Endodermal cell (in vitro differentiated cells): ENCODE measurements around the gene NUCB2. TPM values are rescaled to one million over a fixed set of nuclear protein-coding genes. Genes with fewer than 3 reads are reported as not detected.

Source experiments
- DNase-seq: peaks from one replicate; pipeline ENCODE4 v3.0.0-alpha.2; 2017
- H3K27ac ChIP-seq: 2 replicates; pipeline ENCODE4 v1.5.1; 2013; ENCODE audit warnings: mild to moderate bottlenecking, low read depth, low read length, moderate library complexity
- H3K27me3 ChIP-seq: 2 replicates; pipeline ENCODE4 v1.6.1; 2013; ENCODE audit warnings: mild to moderate bottlenecking, low read length, moderate library complexity; ENCODE audit not compliant: insufficient read depth, control insufficient read depth, poor library complexity, severe bottlenecking
- H3K36me3 ChIP-seq: 2 replicates; pipeline ENCODE4 v1.7.0; 2013; ENCODE audit warnings: mild to moderate bottlenecking, low read length, moderate library complexity; ENCODE audit not compliant: control insufficient read depth, insufficient read depth
- H3K4me1 ChIP-seq: one replicate; pipeline ENCODE4 v1.7.0; 2013; ENCODE audit warnings: low read length; ENCODE audit not compliant: control insufficient read depth, insufficient read depth
- H3K4me3 ChIP-seq: 2 replicates; pipeline ENCODE4 v1.5.1; 2013; ENCODE audit warnings: mild to moderate bottlenecking, low read length, moderate library complexity
- H3K9ac ChIP-seq: 2 replicates; pipeline ENCODE4 v1.6.1; 2013; ENCODE audit warnings: mild to moderate bottlenecking, low read length, moderate library complexity; ENCODE audit not compliant: poor library complexity, severe bottlenecking; ENCODE audit errors: extremely low read depth
- H3K9me3 ChIP-seq: 2 replicates; pipeline ENCODE4 v1.6.1; 2013; ENCODE audit warnings: mild to moderate bottlenecking, low read length, moderate library complexity; ENCODE audit not compliant: control insufficient read depth
- H3K27ac Mint-ChIP-seq: 2 replicates; pipeline ENCODE4 v1.8.0; 2020; ENCODE audit warnings: mixed read lengths
- H3K27me3 Mint-ChIP-seq: 2 replicates; pipeline ENCODE4 v1.8.0; 2021; ENCODE audit warnings: mild to moderate bottlenecking, mixed read lengths; ENCODE audit not compliant: insufficient read depth
- H3K36me3 Mint-ChIP-seq: 2 replicates; pipeline ENCODE4 v1.8.0; 2020; ENCODE audit warnings: low read depth, mixed read lengths
- H3K4me1 Mint-ChIP-seq: 2 replicates; pipeline ENCODE4 v1.8.0; 2020; ENCODE audit warnings: mixed read lengths
- H3K4me3 Mint-ChIP-seq: 2 replicates; pipeline ENCODE4 v1.8.0; 2020; ENCODE audit warnings: mild to moderate bottlenecking, moderate library complexity, mixed read lengths
- H3K9me3 Mint-ChIP-seq: 2 replicates; pipeline ENCODE4 v1.8.0; 2020; ENCODE audit warnings: mild to moderate bottlenecking, mixed read lengths
- CTCF ChIP-seq: fragments of 200-600 bp; sonication (generic); conservative IDR thresholded peaks from 2 replicates; pipeline ENCODE4 v1.5.0; 2021; ENCODE audit warnings: antibody characterized with exemption, mild to moderate bottlenecking
- WGBS, 2 experiments: methylation state at CpG; one replicate each; pipeline versions ENCODE4 v1.1.5 to v1.1.7; 2013; ENCODE audit warnings: missing lambda C conversion rate in 2 of 2, mixed read lengths in 1 of 2; ENCODE audit not compliant: insufficient coverage in 1 of 2, insufficient read length in 1 of 2; 5-methylcytosine and 5-hydroxymethylcytosine counted together
- total RNA-seq, 2 donors: library from RNA; stranded (reverse); fragmentation: NEBNext Ultra II Directional in 1 of 2; extraction: Animal tissue kit (Norgen Biotek cat#: 25700) in 1 of 2; gene quantifications; 2 replicates in 1 of 2; 3 replicates in 1 of 2; pipeline ENCODE4 v1.2.1, GENCODE V29; 2021

Gene NUCB2
- total RNA-seq, 2 donors from 2014 or later, result 52.4 to 64.6 TPM

DNA sequence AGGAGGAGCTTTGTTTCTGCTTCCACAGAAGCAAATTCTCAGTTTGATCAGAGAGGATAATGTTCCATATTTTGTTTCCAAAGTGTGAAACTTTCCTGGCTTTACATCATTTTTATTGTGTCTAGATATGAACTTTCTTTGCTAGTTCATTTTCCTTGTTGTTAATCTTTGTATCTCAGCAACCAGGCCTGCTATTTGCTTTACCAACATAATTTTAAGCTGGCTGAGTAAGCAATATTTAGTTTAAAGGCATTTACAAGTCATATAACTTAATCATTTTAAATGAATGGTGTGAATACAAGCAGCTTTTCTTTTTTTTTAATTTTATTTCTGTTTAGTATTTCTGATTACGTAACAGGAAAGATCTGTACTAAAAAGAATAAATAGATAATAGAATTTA lies 15.2 kb downstream of the NUCB2 start:
- Mint-ChIP-seq H3K27me3 (no peaks in the 10 kb centered on the region), H3K4me3 (no peak overlapping the region), H3K9me3 (no peaks in the 10 kb centered on the region), H3K36me3 (peaks cover 13% of the 10 kb centered on the region), H3K4me1 (peaks cover 3% of the 10 kb centered on the region), H3K27ac (no peak overlapping the region)
- no peak overlapping the region for H3K9ac ChIP-seq
- no peaks in the 10 kb centered on the region for H3K27me3 ChIP-seq
- no peaks in the 10 kb centered on the region for H3K9me3 ChIP-seq
- no CpG with 5 or more reads among the region's 1 CpG for WGBS, 2 experiments
- DNase-seq, result no peak
- H3K36me3 ChIP-seq, result peaks cover 12% of the 10 kb centered on the region
- TF ChIP-seq CTCF, result no peak
- no peaks in the 10 kb centered on the region for H3K4me1 ChIP-seq
- H3K4me3 ChIP-seq, result no peak overlapping the region
- H3K27ac ChIP-seq, result no peak overlapping the region

DNA sequence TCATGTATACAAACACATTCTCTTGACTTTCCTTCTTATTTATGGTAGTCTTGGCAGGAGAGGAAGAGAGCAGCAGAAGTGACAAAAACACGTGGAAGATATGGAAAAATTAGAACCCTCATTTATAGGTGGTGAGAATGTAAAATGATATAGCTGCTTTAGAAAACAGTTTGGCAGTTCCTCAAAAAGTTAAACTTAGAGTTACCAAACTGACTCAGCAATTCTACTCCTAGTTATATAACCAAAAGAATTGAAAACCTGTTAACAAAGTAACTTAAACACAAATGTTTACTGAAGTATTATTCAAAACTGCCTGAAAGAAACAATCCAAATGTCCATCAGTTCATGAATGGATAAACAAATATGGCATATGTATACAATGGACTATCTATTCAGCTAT lies 16.8 kb downstream of the NUCB2 start:
- Mint-ChIP-seq H3K9me3 (no peaks in the 10 kb centered on the region), H3K27me3 (no peaks in the 10 kb centered on the region), H3K27ac (no peak overlapping the region), H3K36me3 (peaks cover 6% of the 10 kb centered on the region), H3K4me1 (peaks cover 4% of the 10 kb centered on the region), H3K4me3 (no peak overlapping the region)
- peaks cover 3% of the 10 kb centered on the region for H3K36me3 ChIP-seq
- WGBS, 2 experiments, result 71% methylated on average over 1 of the region's 1 CpG; no CpG with 5 or more reads in 1 of the 2 experiments
- H3K9me3 ChIP-seq, result no peaks in the 10 kb centered on the region
- H3K27me3 ChIP-seq, result no peaks in the 10 kb centered on the region
- no peak overlapping the region for H3K4me3 ChIP-seq
- H3K4me1 ChIP-seq, result no peaks in the 10 kb centered on the region
- H3K27ac ChIP-seq, result no peak overlapping the region
- H3K9ac ChIP-seq, result no peak overlapping the region
- TF ChIP-seq CTCF, result no peak
- no peak for DNase-seq

DNA sequence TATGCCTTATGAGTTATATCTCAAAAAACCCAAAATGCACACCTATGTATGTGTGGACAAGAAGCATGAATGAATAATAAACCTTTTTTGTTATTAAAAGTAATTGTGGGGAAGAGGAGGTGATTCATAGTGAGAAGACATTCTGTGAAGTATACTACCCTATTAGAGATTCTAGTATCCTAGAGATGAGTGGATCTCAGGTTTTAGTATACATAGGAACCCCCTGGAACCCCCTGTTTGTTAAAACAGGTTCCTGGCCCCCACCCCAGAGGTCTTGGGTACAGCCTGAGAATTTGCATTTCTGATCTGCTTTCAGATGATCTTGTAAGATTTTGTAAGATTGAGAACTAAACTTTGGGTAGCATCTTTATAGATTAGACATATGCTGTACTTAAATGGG lies 17.5 kb downstream of the NUCB2 start:
- no peak for TF ChIP-seq CTCF
- DNase-seq, result no peak

More for the DNA sequence above, 17.5 kb downstream of the NUCB2 start:
- Histone ChIP-seq H3K27ac (no peak overlapping the region), H3K9me3 (no peaks in the 10 kb centered on the region), H3K27me3 (no peaks in the 10 kb centered on the region), H3K9ac (no peak overlapping the region), H3K36me3 (peaks cover 3% of the 10 kb centered on the region), H3K4me1 (no peaks in the 10 kb centered on the region), H3K4me3 (no peak overlapping the region)
- Mint-ChIP-seq H3K36me3 (peaks cover 11% of the 10 kb centered on the region), H3K4me3 (no peak overlapping the region), H3K9me3 (no peaks in the 10 kb centered on the region), H3K27me3 (no peaks in the 10 kb centered on the region), H3K4me1 (peaks cover 4% of the 10 kb centered on the region), H3K27ac (no peak overlapping the region)
